Endodermal cell (in vitro differentiated cells): ENCODE data around the gene LCP2. TPM values are rescaled to one million over a fixed set of nuclear protein-coding genes. Genes with fewer than 3 reads are reported as not detected.

ENCODE experiments used
- DNase-seq: peaks from one replicate; pipeline ENCODE4 v3.0.0-alpha.2; 2017
- H3K27ac ChIP-seq: 2 replicates; pipeline ENCODE4 v1.5.1; 2013; ENCODE audit warnings: mild to moderate bottlenecking, low read depth, low read length, moderate library complexity
- H3K27me3 ChIP-seq: 2 replicates; pipeline ENCODE4 v1.6.1; 2013; ENCODE audit warnings: mild to moderate bottlenecking, low read length, moderate library complexity; ENCODE audit not compliant: insufficient read depth, control insufficient read depth, poor library complexity, severe bottlenecking
- H3K36me3 ChIP-seq: 2 replicates; pipeline ENCODE4 v1.7.0; 2013; ENCODE audit warnings: mild to moderate bottlenecking, low read length, moderate library complexity; ENCODE audit not compliant: control insufficient read depth, insufficient read depth
- H3K4me1 ChIP-seq: one replicate; pipeline ENCODE4 v1.7.0; 2013; ENCODE audit warnings: low read length; ENCODE audit not compliant: control insufficient read depth, insufficient read depth
- H3K4me3 ChIP-seq: 2 replicates; pipeline ENCODE4 v1.5.1; 2013; ENCODE audit warnings: mild to moderate bottlenecking, low read length, moderate library complexity
- H3K9ac ChIP-seq: 2 replicates; pipeline ENCODE4 v1.6.1; 2013; ENCODE audit warnings: mild to moderate bottlenecking, low read length, moderate library complexity; ENCODE audit not compliant: poor library complexity, severe bottlenecking; ENCODE audit errors: extremely low read depth
- H3K9me3 ChIP-seq: 2 replicates; pipeline ENCODE4 v1.6.1; 2013; ENCODE audit warnings: mild to moderate bottlenecking, low read length, moderate library complexity; ENCODE audit not compliant: control insufficient read depth
- H3K27ac Mint-ChIP-seq: 2 replicates; pipeline ENCODE4 v1.8.0; 2020; ENCODE audit warnings: mixed read lengths
- H3K27me3 Mint-ChIP-seq: 2 replicates; pipeline ENCODE4 v1.8.0; 2021; ENCODE audit warnings: mild to moderate bottlenecking, mixed read lengths; ENCODE audit not compliant: insufficient read depth
- H3K36me3 Mint-ChIP-seq: 2 replicates; pipeline ENCODE4 v1.8.0; 2020; ENCODE audit warnings: low read depth, mixed read lengths
- H3K4me1 Mint-ChIP-seq: 2 replicates; pipeline ENCODE4 v1.8.0; 2020; ENCODE audit warnings: mixed read lengths
- H3K4me3 Mint-ChIP-seq: 2 replicates; pipeline ENCODE4 v1.8.0; 2020; ENCODE audit warnings: mild to moderate bottlenecking, moderate library complexity, mixed read lengths
- H3K9me3 Mint-ChIP-seq: 2 replicates; pipeline ENCODE4 v1.8.0; 2020; ENCODE audit warnings: mild to moderate bottlenecking, mixed read lengths
- CTCF ChIP-seq: fragments of 200-600 bp; sonication (generic); conservative IDR thresholded peaks from 2 replicates; pipeline ENCODE4 v1.5.0; 2021; ENCODE audit warnings: antibody characterized with exemption, mild to moderate bottlenecking
- WGBS, 2 experiments: methylation state at CpG; one replicate each; pipeline versions ENCODE4 v1.1.5 to v1.1.7; 2013; ENCODE audit warnings: missing lambda C conversion rate in 2 of 2, mixed read lengths in 1 of 2; ENCODE audit not compliant: insufficient coverage in 1 of 2, insufficient read length in 1 of 2; 5-methylcytosine and 5-hydroxymethylcytosine counted together
- total RNA-seq, 2 donors: library from RNA; stranded (reverse); fragmentation: NEBNext Ultra II Directional in 1 of 2; extraction: Animal tissue kit (Norgen Biotek cat#: 25700) in 1 of 2; gene quantifications; 2 replicates in 1 of 2; 3 replicates in 1 of 2; pipeline ENCODE4 v1.2.1, GENCODE V29; 2021

Gene LCP2
- total RNA-seq, 2 donors from 2014 or later: 0.11 TPM; not detected in 1

GRCh38 chr5:170333161-170333910 is 35.8 kb upstream of the LCP2 start:
- peaks cover 14% of the 10 kb centered on the region for H3K4me1 ChIP-seq
- H3K9ac ChIP-seq: no peak overlapping the region
- H3K27ac ChIP-seq: no peak overlapping the region
- Mint-ChIP-seq H3K4me3 (peak overlapping the region; percentile 10), H3K9me3 (no peaks in the 10 kb centered on the region), H3K36me3 (no peaks in the 10 kb centered on the region), H3K4me1 (peaks cover 43% of the 10 kb centered on the region), H3K27ac (peak overlapping the region; percentile 49), H3K27me3 (peaks cover 7% of the 10 kb centered on the region)
- H3K9me3 ChIP-seq: no peaks in the 10 kb centered on the region
- H3K27me3 ChIP-seq: peaks cover 10% of the 10 kb centered on the region
- peak; percentile 87 for DNase-seq
- 41 to 55% methylated on average over 8 to 11 of the region's 11 CpGs for WGBS, 2 experiments
- H3K4me3 ChIP-seq: no peak overlapping the region
- TF ChIP-seq CTCF: no peak
- no peaks in the 10 kb centered on the region for H3K36me3 ChIP-seq

- H3K27ac ChIP-seq: no peak overlapping the region
- no peak overlapping the region for H3K4me3 Mint-ChIP-seq
- peaks cover 35% of the 10 kb centered on the region for H3K4me1 Mint-ChIP-seq
- H3K27me3 ChIP-seq: peaks cover 3% of the 10 kb centered on the region
- no peak for TF ChIP-seq CTCF
- no peaks in the 10 kb centered on the region for H3K36me3 ChIP-seq
- H3K27me3 Mint-ChIP-seq: peaks cover 6% of the 10 kb centered on the region
- no peak overlapping the region for H3K27ac Mint-ChIP-seq
- H3K36me3 Mint-ChIP-seq: no peaks in the 10 kb centered on the region
- no peak for DNase-seq
- 75 to 100% methylated on average over 1 to 5 of the region's 5 CpGs for WGBS, 2 experiments
- H3K9me3 ChIP-seq: no peaks in the 10 kb centered on the region
- H3K4me1 ChIP-seq: peaks cover 14% of the 10 kb centered on the region
- H3K9ac ChIP-seq: no peak overlapping the region
- H3K4me3 ChIP-seq: no peak overlapping the region
- no peaks in the 10 kb centered on the region for H3K9me3 Mint-ChIP-seq
Measured at GRCh38 chr5:170332058-170332457, 34.5 kb upstream of the LCP2 start.

GRCh38 chr5:170330568-170331054 is 33.0 kb upstream of the LCP2 start:
- no peaks in the 10 kb centered on the region for H3K36me3 ChIP-seq
- DNase-seq: no peak
- no peaks in the 10 kb centered on the region for H3K9me3 Mint-ChIP-seq
- H3K4me3 ChIP-seq: no peak overlapping the region
- 92 to 100% methylated on average over 8 to 11 of the region's 11 CpGs for WGBS, 2 experiments
- no peaks in the 10 kb centered on the region for H3K9me3 ChIP-seq
- H3K27me3 Mint-ChIP-seq: no peaks in the 10 kb centered on the region
- TF ChIP-seq CTCF: no peak
- H3K4me3 Mint-ChIP-seq: no peak overlapping the region
- H3K4me1 Mint-ChIP-seq: peaks cover 31% of the 10 kb centered on the region
- H3K36me3 Mint-ChIP-seq: no peaks in the 10 kb centered on the region
- H3K27me3 ChIP-seq: no peaks in the 10 kb centered on the region
- peaks cover 14% of the 10 kb centered on the region for H3K4me1 ChIP-seq
- no peak overlapping the region for H3K27ac Mint-ChIP-seq
- H3K9ac ChIP-seq: no peak overlapping the region
- no peak overlapping the region for H3K27ac ChIP-seq
